H1 (cell line): ENCODE measurements around the gene VSIG2. TPM values are rescaled to one million over a fixed set of nuclear protein-coding genes. Genes with fewer than 3 reads are reported as not detected.

Experiments
- CHD7 ChIP-seq: fragments of 300-600 bp; sonication (generic); IDR thresholded peaks from 2 replicates; pipeline ENCODE4 v1.7.1; 2012; ENCODE audit warnings: low read length, moderate library complexity, mild to moderate bottlenecking, inconsistent platforms; ENCODE audit not compliant: insufficient replicate concordance
- EZH2 ChIP-seq: fragments of 200-600 bp; sonication (generic); IDR thresholded peaks from 2 replicates; pipeline ENCODE4 v1.7.1; 2012; ENCODE audit warnings: low read depth, mild to moderate bottlenecking, moderate library complexity, low read length, inconsistent platforms; ENCODE audit not compliant: severe bottlenecking
- JUND ChIP-seq: IDR thresholded peaks from 2 replicates; pipeline ENCODE4 v1.6.1; 2011; ENCODE audit warnings: mild to moderate bottlenecking, improper control_type of control experiment, low read length
- SIRT6 ChIP-seq: IDR thresholded peaks from one replicate; pipeline ENCODE4 v1.7.1; 2012; ENCODE audit warnings: low read length, inconsistent platforms
- TEAD4 ChIP-seq: IDR thresholded peaks from 2 replicates; pipeline ENCODE4 v1.6.1; 2012; ENCODE audit warnings: low read depth, low read length, inconsistent platforms, mixed read lengths
- polyA plus RNA-seq, 7 experiments: library from polyadenylated mRNA; depleted of rRNA in 3 of 7; stranded (reverse) in 5 of 7; unstranded in 2 of 7; fragments of >200 nt in 5 of 7; fragments of 200-250 nt in 2 of 7; gene quantifications; 1 replicate in 5 of 7; 2 replicates in 1 of 7; 4 replicates in 1 of 7; pipeline versions ENCODE4 v1.2.1 to v1.2.3, GENCODE V29; 2011 to 2013; ENCODE audit warnings: missing spikeins in 2 of 7, mixed read lengths in 2 of 7
- total RNA-seq: library from RNA; stranded (reverse); fragmentation: NEBNext Ultra II Directional; extraction: Animal tissue kit (Norgen Biotek cat#: 25700); gene quantifications from 2 replicates; pipeline ENCODE4 v1.2.1, GENCODE V29; 2021

VSIG2 gene
- total and polyA plus RNA-seq, 2 of the 8 experiments (the other 6 are each of a cell fraction or from before 2014, with no cell fraction given), result 0.18 TPM; not detected in 1

- TF ChIP-seq CHD7 (no peak), EZH2 (no peak), TEAD4 (no peak), JUND (no peak), SIRT6 (no peak)
- TF ChIP-seq, all 59 proteins: peak for 0
Observed at GRCh38 chr11:124707829-124708228, 44.2 kb downstream of the VSIG2 start (continued).
